ENCODE data around the gene DUSP14.
A peak's percentile ranks its signal among the peaks of the same experiment; 100 is the strongest.
"Not testable (repeated sequence)": the region's sequence is repeated elsewhere in the genome, so short reads cannot be mapped to it uniquely, and the experiment has no call there.

The DUSP14 gene, protein sequence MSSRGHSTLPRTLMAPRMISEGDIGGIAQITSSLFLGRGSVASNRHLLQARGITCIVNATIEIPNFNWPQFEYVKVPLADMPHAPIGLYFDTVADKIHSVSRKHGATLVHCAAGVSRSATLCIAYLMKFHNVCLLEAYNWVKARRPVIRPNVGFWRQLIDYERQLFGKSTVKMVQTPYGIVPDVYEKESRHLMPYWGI

GRCh38 chr17:37489197-37490001 lies at the start of gene DUSP14:
TSS of gene DUSP14 (plus strand) at chr17:37489891. CDS start at chr17:37512273, 22,382 bp downstream.
- TF ChIP-seq, protein P1, sequence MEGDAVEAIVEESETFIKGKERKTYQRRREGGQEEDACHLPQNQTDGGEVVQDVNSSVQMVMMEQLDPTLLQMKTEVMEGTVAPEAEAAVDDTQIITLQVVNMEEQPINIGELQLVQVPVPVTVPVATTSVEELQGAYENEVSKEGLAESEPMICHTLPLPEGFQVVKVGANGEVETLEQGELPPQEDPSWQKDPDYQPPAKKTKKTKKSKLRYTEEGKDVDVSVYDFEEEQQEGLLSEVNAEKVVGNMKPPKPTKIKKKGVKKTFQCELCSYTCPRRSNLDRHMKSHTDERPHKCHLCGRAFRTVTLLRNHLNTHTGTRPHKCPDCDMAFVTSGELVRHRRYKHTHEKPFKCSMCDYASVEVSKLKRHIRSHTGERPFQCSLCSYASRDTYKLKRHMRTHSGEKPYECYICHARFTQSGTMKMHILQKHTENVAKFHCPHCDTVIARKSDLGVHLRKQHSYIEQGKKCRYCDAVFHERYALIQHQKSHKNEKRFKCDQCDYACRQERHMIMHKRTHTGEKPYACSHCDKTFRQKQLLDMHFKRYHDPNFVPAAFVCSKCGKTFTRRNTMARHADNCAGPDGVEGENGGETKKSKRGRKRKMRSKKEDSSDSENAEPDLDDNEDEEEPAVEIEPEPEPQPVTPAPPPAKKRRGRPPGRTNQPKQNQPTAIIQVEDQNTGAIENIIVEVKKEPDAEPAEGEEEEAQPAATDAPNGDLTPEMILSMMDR (IDR thresholded peaks at IDR 0.05; ENCODE audit: insufficient read depth, low read depth, low read length, missing control alignments), result no peak
- peak; percentile 90 for DNase-seq (ENCODE audit: low read depth)
- peak within 1 kb of the TSS; percentile 97 for H3K4me3 ChIP-seq (ENCODE audit: low read depth, low read length)

DNA sequence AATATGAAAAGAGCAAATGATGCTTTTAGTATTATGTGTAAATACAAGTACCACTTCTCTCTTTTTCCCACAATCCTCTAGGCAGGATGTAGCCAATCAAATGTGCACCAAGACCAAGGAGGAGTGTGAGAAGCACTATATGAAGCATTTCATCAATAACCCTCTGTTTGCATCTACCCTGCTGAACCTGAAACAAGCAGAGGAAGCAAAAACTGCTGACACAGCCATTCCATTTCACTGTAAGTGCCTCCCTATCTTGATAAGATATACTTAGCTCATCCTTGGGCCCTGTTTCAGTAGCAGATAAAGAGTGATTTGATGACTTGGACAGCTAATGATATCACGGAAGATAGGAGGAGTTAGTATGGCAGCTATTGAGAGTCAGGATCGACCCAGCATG lies 49.3 kb upstream of the DUSP14 start:
- no peak overlapping the region for H3K4me3 ChIP-seq (ENCODE audit: low read depth, low read length)
- DNase-seq (ENCODE audit: low read depth), result no peak
- TF ChIP-seq, protein P1 (IDR thresholded peaks at IDR 0.05; ENCODE audit: insufficient read depth, low read depth, low read length, missing control alignments), result no peak

- H3K4me3 ChIP-seq (ENCODE audit: low read depth, low read length), result not testable (repeated sequence)
- DNase-seq (ENCODE audit: low read depth), result peak; percentile 26
Measured at GRCh38 chr17:37441369-37442014, 48.2 kb upstream of the DUSP14 start.

- no peak overlapping the region for H3K4me3 ChIP-seq (ENCODE audit: low read depth, low read length)
- TF ChIP-seq, protein P1 (IDR thresholded peaks at IDR 0.05; ENCODE audit: insufficient read depth, low read depth, low read length, missing control alignments), result no peak
- peak; percentile 58 for DNase-seq (ENCODE audit: low read depth)
Measured at GRCh38 chr17:37446027-37446426, 43.7 kb upstream of the DUSP14 start.

DNA sequence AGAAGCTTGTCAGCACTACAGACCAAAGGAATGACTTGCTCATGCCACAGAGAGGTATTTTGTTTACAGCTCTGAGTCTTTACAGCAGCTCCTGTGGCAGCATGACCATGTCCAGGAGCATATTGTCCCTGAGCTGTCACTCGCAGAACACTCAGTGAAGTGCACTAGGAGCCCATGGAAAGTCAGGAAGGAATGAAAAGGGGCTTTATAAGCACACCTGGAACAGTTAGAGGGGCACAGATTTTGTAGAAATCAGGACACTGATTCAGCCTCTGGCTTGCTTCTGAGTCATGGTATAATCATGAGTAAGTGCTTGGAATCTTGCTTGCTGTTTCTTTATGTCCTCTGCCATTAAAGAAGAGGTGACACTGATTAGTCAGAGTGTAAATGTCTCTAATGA lies 42.0 kb upstream of the DUSP14 start:
- H3K4me3 ChIP-seq (ENCODE audit: low read depth, low read length), result no peak overlapping the region
- TF ChIP-seq, protein P1 (IDR thresholded peaks at IDR 0.05; ENCODE audit: insufficient read depth, low read depth, low read length, missing control alignments), result no peak
- no peak for DNase-seq (ENCODE audit: low read depth)

GRCh38 chr17:37450112-37450511 lies 39.6 kb upstream of the DUSP14 start:
- TF ChIP-seq, protein P1 (IDR thresholded peaks at IDR 0.05; ENCODE audit: insufficient read depth, low read depth, low read length, missing control alignments), result no peak
- H3K4me3 ChIP-seq (ENCODE audit: low read depth, low read length), result no peak overlapping the region
- DNase-seq (ENCODE audit: low read depth), result no peak

DNA sequence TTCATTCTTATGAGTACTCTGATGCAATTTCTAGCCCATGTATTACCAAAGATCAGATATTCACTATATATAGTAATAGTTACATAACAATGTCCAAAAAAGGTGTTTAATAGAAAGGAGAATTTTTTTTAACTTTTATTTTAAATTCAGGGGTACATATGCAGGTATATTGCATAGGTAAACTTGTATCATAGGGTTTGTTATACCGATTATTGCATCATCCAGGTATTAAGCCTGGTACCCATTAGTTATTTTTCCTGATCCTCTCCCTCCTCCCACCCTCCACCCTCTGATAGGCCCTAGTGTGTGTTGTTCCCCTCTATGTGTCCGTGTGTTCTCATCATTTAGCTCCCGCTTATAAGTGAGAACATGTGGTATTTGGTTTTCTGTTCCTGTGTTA lies 31.9 kb upstream of the DUSP14 start:
- H3K4me3 ChIP-seq (ENCODE audit: low read depth, low read length); DNase-seq (ENCODE audit: low read depth): not testable (repeated sequence)
